Liver (tissue), 9 donors: ENCODE results near the gene UBXN1. TPM values are rescaled to one million over a fixed set of nuclear protein-coding genes. Genes with fewer than 3 reads are reported as not detected.
"Not testable (repeated sequence)": the region's sequence is repeated elsewhere in the genome, so short reads cannot be mapped to it uniquely, and the experiment has no call there.

ENCODE experiments used
- DNase-seq: peaks from one replicate; pipeline ENCODE4 v3.0.0-alpha.2; 2017; ENCODE audit warnings: low spot score
- H3K27ac ChIP-seq, 2 donors: one replicate each; pipeline ENCODE4 v1.7.0; 2013; ENCODE audit warnings: inconsistent platforms in 2 of 2, low read length in 2 of 2, control low read depth in 1 of 2, low read depth in 1 of 2, mild to moderate bottlenecking in 1 of 2
- H3K27me3 ChIP-seq, 4 donors: one replicate each; pipeline versions ENCODE4 v1.6.1 to v1.7.0; 2013; ENCODE audit warnings: low read length in 3 of 4, inconsistent platforms in 1 of 4, mild to moderate bottlenecking in 1 of 4, moderate library complexity in 1 of 4; ENCODE audit not compliant: control insufficient read depth in 4 of 4, insufficient read depth in 4 of 4
- H3K36me3 ChIP-seq, 4 donors: one replicate each; pipeline versions ENCODE4 v1.6.1 to v1.7.0; 2013; ENCODE audit warnings: low read length in 3 of 4, mild to moderate bottlenecking in 3 of 4, low read depth in 1 of 4, moderate library complexity in 1 of 4; ENCODE audit not compliant: control insufficient read depth in 4 of 4, insufficient read depth in 3 of 4
- H3K4me1 ChIP-seq, 4 donors: one replicate each; pipeline versions ENCODE4 v1.6.1 to v1.7.0; 2013; ENCODE audit warnings: low read length in 3 of 4, mild to moderate bottlenecking in 3 of 4, moderate library complexity in 1 of 4; ENCODE audit not compliant: control insufficient read depth in 4 of 4, insufficient read depth in 4 of 4
- H3K4me3 ChIP-seq, 3 donors: one replicate each; pipeline versions ENCODE4 v1.6.1 to v1.7.0; 2013; ENCODE audit warnings: low read length in 3 of 3, control low read depth in 1 of 3, low read depth in 1 of 3, mild to moderate bottlenecking in 1 of 3
- H3K9ac ChIP-seq, 2 donors: one replicate each; pipeline ENCODE4 v1.7.0; 2013; ENCODE audit warnings: low read length in 2 of 2, mild to moderate bottlenecking in 2 of 2, moderate library complexity in 2 of 2, control low read depth in 1 of 2, low read depth in 1 of 2
- H3K9me3 ChIP-seq, 4 donors: one replicate each; pipeline versions ENCODE4 v1.6.1 to v1.7.0; 2013; ENCODE audit warnings: low read length in 3 of 4; ENCODE audit not compliant: control insufficient read depth in 4 of 4
- EGR1 ChIP-seq, 2 donors: IDR thresholded peaks; 2 replicates each; pipeline ENCODE4 v1.6.1; 2016 to 2018; ENCODE audit warnings: antibody characterized with exemption in 2 of 2, low read depth in 2 of 2
- FOXA1 ChIP-seq: IDR thresholded peaks from 2 replicates; pipeline ENCODE4 v1.6.1; 2016; ENCODE audit warnings: antibody characterized with exemption
- FOXA2 ChIP-seq: IDR thresholded peaks from 2 replicates; pipeline ENCODE4 v1.6.1; 2016; ENCODE audit warnings: antibody characterized with exemption
- GABPA ChIP-seq, 2 donors: IDR thresholded peaks in 1 of 2; conservative IDR thresholded peaks in 1 of 2; 2 replicates each; pipeline ENCODE4 v1.6.1; 2016; ENCODE audit warnings: antibody characterized with exemption in 2 of 2, mild to moderate bottlenecking in 1 of 2, moderate library complexity in 1 of 2
- HNF4A ChIP-seq, 2 donors: conservative IDR thresholded peaks; 2 replicates each; pipeline ENCODE4 v1.6.1; 2016; ENCODE audit warnings: antibody characterized with exemption in 2 of 2, mild to moderate bottlenecking in 2 of 2
- HNF4G ChIP-seq: IDR thresholded peaks from 2 replicates; pipeline ENCODE4 v1.6.1; 2016; ENCODE audit warnings: antibody characterized with exemption
- JUND ChIP-seq, 2 donors: IDR thresholded peaks; 2 replicates each; pipeline ENCODE4 v1.6.1; 2016; ENCODE audit warnings: antibody characterized with exemption in 2 of 2
- NR2F2 ChIP-seq: IDR thresholded peaks from 2 replicates; pipeline ENCODE4 v1.6.1; 2016; ENCODE audit warnings: antibody characterized with exemption
- RAD21 ChIP-seq, 2 donors: IDR thresholded peaks; 2 replicates each; pipeline ENCODE4 v1.6.1; 2016; ENCODE audit warnings: antibody characterized with exemption in 2 of 2, mild to moderate bottlenecking in 2 of 2
- RXRA ChIP-seq, 2 donors: IDR thresholded peaks; 2 replicates each; pipeline ENCODE4 v1.6.1; 2017 to 2018; ENCODE audit warnings: antibody characterized with exemption in 2 of 2, mild to moderate bottlenecking in 1 of 2
- SP1 ChIP-seq: IDR thresholded peaks from 2 replicates; pipeline ENCODE4 v1.6.1; 2018; ENCODE audit warnings: antibody characterized with exemption, mild to moderate bottlenecking
- TAF1 ChIP-seq: conservative IDR thresholded peaks from 2 replicates; pipeline ENCODE4 v1.6.1; 2016; ENCODE audit warnings: antibody characterized with exemption, mild to moderate bottlenecking
- YY1 ChIP-seq: IDR thresholded peaks from 2 replicates; pipeline ENCODE4 v1.6.1; 2016; ENCODE audit warnings: antibody characterized with exemption, mild to moderate bottlenecking
- WGBS: extraction: QIAGEN DNeasy Blood & Tissue Kit; methylation state at CpG from one replicate; pipeline ENCODE4 v1.1.7; 2013; 5-methylcytosine and 5-hydroxymethylcytosine counted together
- polyA plus RNA-seq, 2 donors: library from polyadenylated mRNA; stranded (reverse) in 1 of 2; unstranded in 1 of 2; fragments of 200-250 nt in 1 of 2; fragments of >200 nt in 1 of 2; fragmentation: Nextera tagmentation in 1 of 2; extraction: Ambion mirVana in 1 of 2; gene quantifications; one replicate each; pipeline versions ENCODE4 v1.2.1 to v1.2.3, GENCODE V29; 2013 to 2015
- total RNA-seq, 2 donors: library from RNA; depleted of rRNA; stranded (reverse); fragments of >200 nt; gene quantifications; one replicate each; pipeline ENCODE4 v1.2.3, GENCODE V29; 2014
- TF ChIP-seq, protein P1 (sequence below): IDR thresholded peaks from 2 replicates; pipeline ENCODE4 v1.6.1; 2016; ENCODE audit warnings: antibody characterized with exemption
- TF ChIP-seq, protein P2 (sequence below): IDR thresholded peaks from 2 replicates; pipeline ENCODE4 v1.6.1; 2016; ENCODE audit warnings: antibody characterized with exemption
- TF ChIP-seq, protein P3 (sequence below): IDR thresholded peaks from 2 replicates; pipeline ENCODE4 v1.6.1; 2016; ENCODE audit warnings: antibody characterized with exemption
- TF ChIP-seq, protein P4 (sequence below): IDR thresholded peaks from 2 replicates; pipeline ENCODE4 v1.6.1; 2016; ENCODE audit warnings: antibody characterized with exemption, mild to moderate bottlenecking
- donor health status: healthy.
- donor health status: healthy.
- donor health status: healthy.
- donor health status: healthy.
- donor health status: healthy.

Gene UBXN1
- total and polyA plus RNA-seq, 4 donors: 31.4 to 45.7 (median 41.2) TPM

GRCh38 chr11:62652161-62653006, 26.5 kb downstream of the UBXN1 start (continued):
- TF ChIP-seq YY1: no peak
- TF ChIP-seq, protein P1, sequence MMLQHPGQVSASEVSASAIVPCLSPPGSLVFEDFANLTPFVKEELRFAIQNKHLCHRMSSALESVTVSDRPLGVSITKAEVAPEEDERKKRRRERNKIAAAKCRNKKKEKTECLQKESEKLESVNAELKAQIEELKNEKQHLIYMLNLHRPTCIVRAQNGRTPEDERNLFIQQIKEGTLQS: no peak
- TF ChIP-seq JUND (IDR thresholded peaks at IDR 0.05): no peak
- TF ChIP-seq FOXA1: no peak
- TF ChIP-seq, protein P2, sequence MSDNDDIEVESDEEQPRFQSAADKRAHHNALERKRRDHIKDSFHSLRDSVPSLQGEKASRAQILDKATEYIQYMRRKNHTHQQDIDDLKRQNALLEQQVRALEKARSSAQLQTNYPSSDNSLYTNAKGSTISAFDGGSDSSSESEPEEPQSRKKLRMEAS: no peak
- TF ChIP-seq GABPA (IDR thresholded peaks at IDR 0.05 in 1 of 2, conservative IDR thresholded peaks at IDR 0.05 in 1 of 2): no peak
- TF ChIP-seq SP1: no peak
- TF ChIP-seq NR2F2: no peak
- TF ChIP-seq RAD21 (IDR thresholded peaks at IDR 0.05): no peak

DNA sequence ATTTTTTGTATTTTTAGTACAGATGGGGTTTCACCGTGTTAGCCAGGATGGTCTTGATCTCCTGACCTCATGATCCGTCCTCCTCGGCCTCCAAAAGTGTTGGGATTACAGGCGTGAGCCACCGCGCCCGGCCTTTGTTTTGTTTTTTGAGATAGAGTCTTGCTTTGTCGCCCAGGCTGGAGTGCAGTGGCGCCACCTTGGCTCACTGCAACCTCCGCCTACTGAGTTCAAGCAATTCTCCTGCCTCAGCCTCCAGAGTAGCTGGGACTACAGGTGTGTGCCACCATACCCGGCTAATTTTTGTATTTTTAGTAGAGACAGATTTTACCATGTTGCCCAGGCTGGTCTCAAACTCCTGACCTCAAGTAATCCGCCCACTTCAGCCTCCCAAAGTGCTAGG, 28.6 kb downstream of the UBXN1 start:
- not testable (repeated sequence) for H3K9me3 ChIP-seq, H3K4me3 ChIP-seq, DNase-seq, H3K27me3 ChIP-seq, H3K9ac ChIP-seq, H3K27ac ChIP-seq
- H3K36me3 ChIP-seq: peaks cover 0 to 12% (median 4%) of the 10 kb centered on the region in 4 donors
- peaks cover 6 to 35% (median 31%) of the 10 kb centered on the region in 4 donors for H3K4me1 ChIP-seq
- WGBS: 95% methylated on average over 12 of the region's 12 CpGs

GRCh38 chr11:62649486-62649885, 29.4 kb downstream of the UBXN1 start:
- WGBS: 88% methylated on average over 11 of the region's 11 CpGs
- H3K4me1 ChIP-seq: peaks cover 6 to 39% (median 37%) of the 10 kb centered on the region in 4 donors
- no peak for DNase-seq

More at GRCh38 chr11:62649486-62649885, 29.4 kb downstream of the UBXN1 start:
- no peak overlapping the region for H3K4me3 ChIP-seq
- H3K36me3 ChIP-seq: peaks cover 0 to 12% (median 4%) of the 10 kb centered on the region in 4 donors
- H3K9me3 ChIP-seq: no peaks in the 10 kb centered on the region
- H3K27ac ChIP-seq: no peak overlapping the region
- no peaks in the 10 kb centered on the region for H3K27me3 ChIP-seq
- TF ChIP-seq, protein P2: no peak
- TF ChIP-seq HNF4G: no peak
- TF ChIP-seq GABPA (IDR thresholded peaks at IDR 0.05 in 1 of 2, conservative IDR thresholded peaks at IDR 0.05 in 1 of 2): no peak
- TF ChIP-seq YY1: no peak
- TF ChIP-seq TAF1: no peak
- no peak for TF ChIP-seq FOXA1
- TF ChIP-seq NR2F2: no peak
- no peak for TF ChIP-seq EGR1 (IDR thresholded peaks at IDR 0.05; ENCODE audit: low read depth in 2 of 2)
- TF ChIP-seq, protein P3, sequence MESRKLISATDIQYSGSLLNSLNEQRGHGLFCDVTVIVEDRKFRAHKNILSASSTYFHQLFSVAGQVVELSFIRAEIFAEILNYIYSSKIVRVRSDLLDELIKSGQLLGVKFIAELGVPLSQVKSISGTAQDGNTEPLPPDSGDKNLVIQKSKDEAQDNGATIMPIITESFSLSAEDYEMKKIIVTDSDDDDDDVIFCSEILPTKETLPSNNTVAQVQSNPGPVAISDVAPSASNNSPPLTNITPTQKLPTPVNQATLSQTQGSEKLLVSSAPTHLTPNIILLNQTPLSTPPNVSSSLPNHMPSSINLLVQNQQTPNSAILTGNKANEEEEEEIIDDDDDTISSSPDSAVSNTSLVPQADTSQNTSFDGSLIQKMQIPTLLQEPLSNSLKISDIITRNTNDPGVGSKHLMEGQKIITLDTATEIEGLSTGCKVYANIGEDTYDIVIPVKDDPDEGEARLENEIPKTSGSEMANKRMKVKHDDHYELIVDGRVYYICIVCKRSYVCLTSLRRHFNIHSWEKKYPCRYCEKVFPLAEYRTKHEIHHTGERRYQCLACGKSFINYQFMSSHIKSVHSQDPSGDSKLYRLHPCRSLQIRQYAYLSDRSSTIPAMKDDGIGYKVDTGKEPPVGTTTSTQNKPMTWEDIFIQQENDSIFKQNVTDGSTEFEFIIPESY: no peak
- no peak for TF ChIP-seq RXRA (IDR thresholded peaks at IDR 0.05)
- TF ChIP-seq RAD21 (IDR thresholded peaks at IDR 0.05): no peak
- no peak for TF ChIP-seq FOXA2
- TF ChIP-seq, protein P4, sequence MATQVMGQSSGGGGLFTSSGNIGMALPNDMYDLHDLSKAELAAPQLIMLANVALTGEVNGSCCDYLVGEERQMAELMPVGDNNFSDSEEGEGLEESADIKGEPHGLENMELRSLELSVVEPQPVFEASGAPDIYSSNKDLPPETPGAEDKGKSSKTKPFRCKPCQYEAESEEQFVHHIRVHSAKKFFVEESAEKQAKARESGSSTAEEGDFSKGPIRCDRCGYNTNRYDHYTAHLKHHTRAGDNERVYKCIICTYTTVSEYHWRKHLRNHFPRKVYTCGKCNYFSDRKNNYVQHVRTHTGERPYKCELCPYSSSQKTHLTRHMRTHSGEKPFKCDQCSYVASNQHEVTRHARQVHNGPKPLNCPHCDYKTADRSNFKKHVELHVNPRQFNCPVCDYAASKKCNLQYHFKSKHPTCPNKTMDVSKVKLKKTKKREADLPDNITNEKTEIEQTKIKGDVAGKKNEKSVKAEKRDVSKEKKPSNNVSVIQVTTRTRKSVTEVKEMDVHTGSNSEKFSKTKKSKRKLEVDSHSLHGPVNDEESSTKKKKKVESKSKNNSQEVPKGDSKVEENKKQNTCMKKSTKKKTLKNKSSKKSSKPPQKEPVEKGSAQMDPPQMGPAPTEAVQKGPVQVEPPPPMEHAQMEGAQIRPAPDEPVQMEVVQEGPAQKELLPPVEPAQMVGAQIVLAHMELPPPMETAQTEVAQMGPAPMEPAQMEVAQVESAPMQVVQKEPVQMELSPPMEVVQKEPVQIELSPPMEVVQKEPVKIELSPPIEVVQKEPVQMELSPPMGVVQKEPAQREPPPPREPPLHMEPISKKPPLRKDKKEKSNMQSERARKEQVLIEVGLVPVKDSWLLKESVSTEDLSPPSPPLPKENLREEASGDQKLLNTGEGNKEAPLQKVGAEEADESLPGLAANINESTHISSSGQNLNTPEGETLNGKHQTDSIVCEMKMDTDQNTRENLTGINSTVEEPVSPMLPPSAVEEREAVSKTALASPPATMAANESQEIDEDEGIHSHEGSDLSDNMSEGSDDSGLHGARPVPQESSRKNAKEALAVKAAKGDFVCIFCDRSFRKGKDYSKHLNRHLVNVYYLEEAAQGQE: no peak
- TF ChIP-seq, protein P1: no peak
- no peak for TF ChIP-seq HNF4A (conservative IDR thresholded peaks at IDR 0.05)
- TF ChIP-seq SP1: no peak
- no peak for TF ChIP-seq JUND (IDR thresholded peaks at IDR 0.05)
- H3K9ac ChIP-seq: no peak overlapping the region
